NB4 (cell line): Measurements from ENCODE around the gene DNAAF1.
"Not testable (repeated sequence)": the region's sequence is repeated elsewhere in the genome, so short reads cannot be mapped to it uniquely, and the experiment has no call there.

Experiments used
- DNase-seq: peaks from one replicate; pipeline ENCODE4 v3.0.0; 2010; ENCODE audit warnings: low read depth
- H3K4me3 ChIP-seq: one replicate; pipeline ENCODE4 v1.5.1; 2011; ENCODE audit warnings: mild to moderate bottlenecking, low read depth, low read length, moderate library complexity
- MAX ChIP-seq: IDR thresholded peaks from 2 replicates; pipeline ENCODE4 v1.6.1; 2011; ENCODE audit warnings: low read depth, low read length
- MYC ChIP-seq: IDR thresholded peaks from 2 replicates; pipeline ENCODE4 v1.6.1; 2011; ENCODE audit warnings: low read depth, low read length
- POLR2A ChIP-seq: IDR thresholded peaks from 2 replicates; pipeline ENCODE4 v1.6.1; 2011; ENCODE audit warnings: mild to moderate bottlenecking; ENCODE audit not compliant: insufficient read length; ENCODE audit errors: extremely low read depth
- TF ChIP-seq, protein P1 (sequence below): IDR thresholded peaks from one replicate; pipeline ENCODE4 v1.5.1; 2012; ENCODE audit warnings: low read depth, low read length

The DNAAF1 gene

GRCh38 chr16:84111525-84111924 lies 33.6 kb upstream of the DNAAF1 start:
- H3K4me3 ChIP-seq: no peak overlapping the region
- no peak for DNase-seq
- TF ChIP-seq POLR2A (no peak), MAX (no peak), MYC (no peak)
- TF ChIP-seq, protein P1, sequence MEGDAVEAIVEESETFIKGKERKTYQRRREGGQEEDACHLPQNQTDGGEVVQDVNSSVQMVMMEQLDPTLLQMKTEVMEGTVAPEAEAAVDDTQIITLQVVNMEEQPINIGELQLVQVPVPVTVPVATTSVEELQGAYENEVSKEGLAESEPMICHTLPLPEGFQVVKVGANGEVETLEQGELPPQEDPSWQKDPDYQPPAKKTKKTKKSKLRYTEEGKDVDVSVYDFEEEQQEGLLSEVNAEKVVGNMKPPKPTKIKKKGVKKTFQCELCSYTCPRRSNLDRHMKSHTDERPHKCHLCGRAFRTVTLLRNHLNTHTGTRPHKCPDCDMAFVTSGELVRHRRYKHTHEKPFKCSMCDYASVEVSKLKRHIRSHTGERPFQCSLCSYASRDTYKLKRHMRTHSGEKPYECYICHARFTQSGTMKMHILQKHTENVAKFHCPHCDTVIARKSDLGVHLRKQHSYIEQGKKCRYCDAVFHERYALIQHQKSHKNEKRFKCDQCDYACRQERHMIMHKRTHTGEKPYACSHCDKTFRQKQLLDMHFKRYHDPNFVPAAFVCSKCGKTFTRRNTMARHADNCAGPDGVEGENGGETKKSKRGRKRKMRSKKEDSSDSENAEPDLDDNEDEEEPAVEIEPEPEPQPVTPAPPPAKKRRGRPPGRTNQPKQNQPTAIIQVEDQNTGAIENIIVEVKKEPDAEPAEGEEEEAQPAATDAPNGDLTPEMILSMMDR: no peak

GRCh38 chr16:84111949-84112348 lies 33.2 kb upstream of the DNAAF1 start:
- DNase-seq, H3K4me3 ChIP-seq: not testable (repeated sequence)

GRCh38 chr16:84115919-84116719 lies 29.0 kb upstream of the DNAAF1 start:
- DNase-seq: peak; percentile 70
- H3K4me3 ChIP-seq: peak overlapping the region; percentile 92
- TF ChIP-seq POLR2A (no peak), MYC (no peak), MAX (no peak)
- TF ChIP-seq, protein P1: no peak

- TF ChIP-seq MAX (peak; percentile 87), POLR2A (peak; percentile 81), MYC (peak; percentile 85)
- TF ChIP-seq, protein P1: no peak
- peak within 1 kb of the TSS; percentile 92 for H3K4me3 ChIP-seq
Observed at GRCh38 chr16:84116720-84117493, 28.2 kb upstream of the DNAAF1 start, which contains the start of gene MBTPS1. Gene MBTPS1 (minus strand): TSS chr16:84116942. CDS start chr16:84101783, 15,159 bp downstream.

DNA sequence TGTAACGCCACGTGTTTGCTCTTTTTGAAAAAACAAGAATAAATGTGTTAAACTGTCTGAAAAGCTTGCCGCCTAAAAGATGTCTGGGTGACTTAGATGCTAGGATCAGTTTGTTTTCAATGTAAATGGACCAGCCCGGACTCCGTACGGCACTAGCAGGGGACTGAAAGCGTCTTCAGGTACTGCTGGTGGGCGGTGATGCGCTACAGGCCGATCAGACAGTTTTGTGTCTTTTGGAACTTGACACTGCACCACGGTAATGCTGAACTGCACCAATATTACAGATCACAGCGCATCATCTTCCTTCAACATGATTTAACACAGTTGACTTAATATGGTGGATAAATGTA lies 27.6 kb upstream of the DNAAF1 start:
- TF ChIP-seq MYC (no peak), POLR2A (no peak), MAX (no peak; the same call in 1 of the 2 replicates)
- TF ChIP-seq, protein P1: no peak
- H3K4me3 ChIP-seq: peak overlapping the region; percentile 92
- DNase-seq: no peak

More at GRCh38 chr16:84116720-84117493, 28.2 kb upstream of the DNAAF1 start, which contains the start of gene MBTPS1:
- peak; percentile 99 for DNase-seq

- not testable (repeated sequence) for H3K4me3 ChIP-seq, DNase-seq
Observed at GRCh38 chr16:84118315-84118714, 26.8 kb upstream of the DNAAF1 start.

DNA sequence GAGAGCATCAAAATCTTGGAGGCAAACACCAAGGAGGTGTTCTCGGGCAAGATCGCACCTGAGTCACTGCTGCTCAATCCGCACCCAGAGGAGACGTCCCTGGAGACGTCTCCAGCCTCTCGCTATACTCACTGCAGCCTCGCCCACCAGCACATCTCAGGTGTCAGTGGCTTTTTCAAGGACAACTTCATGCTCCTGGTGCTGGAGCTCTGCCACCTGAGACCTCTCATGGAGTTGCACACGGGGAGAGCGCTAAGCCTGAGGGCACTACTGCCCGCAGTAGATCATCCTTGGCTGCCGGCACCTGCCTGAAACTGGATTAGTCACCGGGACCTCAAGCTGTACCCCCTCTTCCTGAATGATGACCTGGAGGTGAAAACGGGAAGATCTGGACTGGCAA lies 25.7 kb upstream of the DNAAF1 start:
- no peak for DNase-seq
- no peak overlapping the region for H3K4me3 ChIP-seq
- no peak for TF ChIP-seq POLR2A
- no peak for TF ChIP-seq MYC
- TF ChIP-seq, protein P1: no peak
- no peak for TF ChIP-seq MAX
